Activated CD8-positive, alpha-beta T cell treated with anti-CD3 and anti-CD28 coated beads for 36 hours (primary cell): ENCODE measurements around the gene SVOPL. TPM values are rescaled to one million over a fixed set of nuclear protein-coding genes. Genes with fewer than 3 reads are reported as not detected.

Source experiments
- ATAC-seq: fragments of 200-7000 bp; cut with Tn5 transposase; one replicate; pipeline ENCODE4 v1.10.0; 2021; ENCODE audit warnings: mild to moderate bottlenecking, moderate library complexity
- CTCF ChIA-PET: fragments of 350-600 bp; sonication (Branson Sonifier 250); formaldehyde crosslinking; loops from one replicate; lab custom pipeline; 2021; ENCODE audit warnings: antibody characterized with exemption; lab: Charles Lee
- POLR2A ChIA-PET: fragments of 350-600 bp; sonication (Branson Sonifier 250); formaldehyde crosslinking; loops from one replicate; lab custom pipeline; 2021; ENCODE audit warnings: antibody characterized with exemption; lab: Charles Lee
- DNase-seq: peaks from one replicate; pipeline ENCODE4 v3.0.0-alpha.2; 2020
- H3K27ac Mint-ChIP-seq: one replicate; pipeline ENCODE4 v1.8.0; 2021; ENCODE audit warnings: mild to moderate bottlenecking, mixed read lengths
- H3K27me3 Mint-ChIP-seq: one replicate; pipeline ENCODE4 v1.8.0; 2021; ENCODE audit warnings: mixed read lengths
- H3K36me3 Mint-ChIP-seq: one replicate; pipeline ENCODE4 v1.8.0; 2021; ENCODE audit warnings: low read depth, mixed read lengths
- H3K4me1 Mint-ChIP-seq: one replicate; pipeline ENCODE4 v1.8.0; 2021; ENCODE audit warnings: low read depth, mixed read lengths
- H3K4me3 Mint-ChIP-seq: one replicate; pipeline ENCODE4 v1.8.0; 2021; ENCODE audit warnings: mild to moderate bottlenecking, moderate library complexity, mixed read lengths
- H3K9me3 Mint-ChIP-seq: one replicate; pipeline ENCODE4 v1.8.0; 2021; ENCODE audit warnings: mixed read lengths
- CTCF ChIP-seq: fragments of 200-600 bp; IDR thresholded peaks from one replicate; pipeline ENCODE4 v1.8.0; 2022; ENCODE audit warnings: antibody characterized with exemption, mild to moderate bottlenecking
- intact Hi-C: fragments of 100-400 bp; cut with micrococcal nuclease; formaldehyde crosslinking; loops from one replicate; pipeline ENCODE4 v1.10.0; 2022
- total RNA-seq, 2 experiments: library from RNA; stranded (reverse); gene quantifications; one replicate each; pipeline ENCODE4 v1.2.3, GENCODE V29; 2021

SVOPL gene
- total RNA-seq, 2 experiments from 2014 or later, result 0.78 TPM; not detected in 1

- Mint-ChIP-seq H3K4me3 (no peak overlapping the region), H3K4me1 (no peaks in the 10 kb centered on the region), H3K27me3 (no peaks in the 10 kb centered on the region), H3K36me3 (peaks cover 94% of the 10 kb centered on the region), H3K27ac (no peak overlapping the region), H3K9me3 (peaks cover 42% of the 10 kb centered on the region)
- intact Hi-C loops, result no loop called here
- ChIA-PET CTCF (no interaction called here), POLR2A (no interaction called here)
- DNase-seq (no peak), ATAC-seq (no peak)
- TF ChIP-seq CTCF, result no peak
Observed at GRCh38 chr7:138559448-138559847, 141.7 kb downstream of the SVOPL start.

GRCh38 chr7:138556771-138557484 is 144.2 kb downstream of the SVOPL start:
- intact Hi-C loops, result no loop called here
- CTCF ChIA-PET, result interaction anchor here (0.7 to 0.9 kb wide), 2 partner anchors 9 to 17 kb away, joined by 3 read pairs; no protein-coding TSS in a partner anchor
- POLR2A ChIA-PET, result no interaction called here
- no peaks in the 10 kb centered on the region for H3K4me1 Mint-ChIP-seq
- H3K9me3 Mint-ChIP-seq, result peaks cover 25% of the 10 kb centered on the region
- H3K4me3 Mint-ChIP-seq, result no peak overlapping the region
- no peaks in the 10 kb centered on the region for H3K27me3 Mint-ChIP-seq
- ATAC-seq (no peak), DNase-seq (no peak)
- no peak overlapping the region for H3K27ac Mint-ChIP-seq
- no peak for TF ChIP-seq CTCF
- peaks cover 91% of the 10 kb centered on the region for H3K36me3 Mint-ChIP-seq

GRCh38 chr7:138555684-138556083 is 145.5 kb downstream of the SVOPL start:
- ChIA-PET POLR2A (no interaction called here), CTCF (no interaction called here)
- Mint-ChIP-seq H3K4me1 (no peaks in the 10 kb centered on the region), H3K27ac (no peak overlapping the region), H3K4me3 (no peak overlapping the region), H3K27me3 (no peaks in the 10 kb centered on the region), H3K36me3 (peaks cover 87% of the 10 kb centered on the region), H3K9me3 (peaks cover 22% of the 10 kb centered on the region)
- DNase-seq (no peak), ATAC-seq (no peak)
- TF ChIP-seq CTCF, result no peak
- intact Hi-C loops, result no loop called here

- Mint-ChIP-seq H3K4me1 (peaks cover 2% of the 10 kb centered on the region), H3K27ac (no peak overlapping the region), H3K27me3 (no peaks in the 10 kb centered on the region), H3K9me3 (peaks cover 18% of the 10 kb centered on the region), H3K4me3 (no peak overlapping the region), H3K36me3 (peaks cover 86% of the 10 kb centered on the region)
- CTCF ChIA-PET, result no interaction called here
- no peak for DNase-seq
- ATAC-seq, result no peak
- intact Hi-C loops, result no loop called here
- POLR2A ChIA-PET, result no interaction called here
- no peak for TF ChIP-seq CTCF
Observed at GRCh38 chr7:138554674-138555073, 146.5 kb downstream of the SVOPL start.

GRCh38 chr7:138553805-138554204 is 147.4 kb downstream of the SVOPL start:
- intact Hi-C loops, result no loop called here
- Mint-ChIP-seq H3K27me3 (no peaks in the 10 kb centered on the region), H3K4me3 (no peak overlapping the region), H3K36me3 (peaks cover 85% of the 10 kb centered on the region), H3K27ac (no peak overlapping the region), H3K4me1 (peaks cover 2% of the 10 kb centered on the region), H3K9me3 (peaks cover 18% of the 10 kb centered on the region)
- DNase-seq (no peak), ATAC-seq (no peak)
- ChIA-PET POLR2A (no interaction called here), CTCF (no interaction called here)
- no peak for TF ChIP-seq CTCF
